MCF 10A (cell line): Measurements from ENCODE around the gene KRTAP3-3. TPM values are rescaled to one million over a fixed set of nuclear protein-coding genes. Genes with fewer than 3 reads are reported as not detected.

Experiments used
- BruUV-seq: library from RNA; stranded (reverse); fragments of 400-500 nt; replicated peaks from 2 replicates; lab custom pipeline; 2021; lab: Mats Ljungman, UMichigan
- CTCF ChIA-PET: fragments of 300-600 bp; sonication (Branson Sonifier 250); formaldehyde crosslinking; extraction: SDS; loops from one replicate; lab custom pipeline; 2021; ENCODE audit warnings: antibody characterized with exemption, inconsistent platforms; lab: Yijun Ruan, JAX
- POLR2A ChIA-PET: fragments of 300-600, 350-650 bp; sonication (Branson Sonifier 250); formaldehyde crosslinking; extraction: SDS; loops from one replicate; lab custom pipeline; 2020; ENCODE audit warnings: antibody characterized with exemption, inconsistent platforms; lab: Yijun Ruan, JAX
- DNase-seq: peaks from one replicate; pipeline ENCODE4 v3.0.0-alpha.2; 2018; ENCODE audit not compliant: unreplicated experiment
- H3K27ac Mint-ChIP-seq: one replicate; pipeline ENCODE4 v1.8.0; 2022; ENCODE audit warnings: mild to moderate bottlenecking, low read depth, mixed read lengths; ENCODE audit not compliant: unreplicated experiment
- H3K27me3 Mint-ChIP-seq: one replicate; pipeline ENCODE4 v1.8.0; 2022; ENCODE audit warnings: mixed read lengths; ENCODE audit not compliant: insufficient read depth, unreplicated experiment
- H3K36me3 Mint-ChIP-seq: one replicate; pipeline ENCODE4 v1.8.0; 2022; ENCODE audit warnings: mild to moderate bottlenecking, moderate library complexity, mixed read lengths; ENCODE audit not compliant: insufficient read depth, unreplicated experiment
- H3K4me1 Mint-ChIP-seq: one replicate; pipeline ENCODE4 v1.8.0; 2022; ENCODE audit warnings: mixed read lengths; ENCODE audit not compliant: insufficient read depth, unreplicated experiment
- H3K4me3 Mint-ChIP-seq: one replicate; pipeline ENCODE4 v1.8.0; 2022; ENCODE audit warnings: mild to moderate bottlenecking, moderate library complexity, mixed read lengths; ENCODE audit not compliant: unreplicated experiment
- H3K9me3 Mint-ChIP-seq: one replicate; pipeline ENCODE4 v1.8.0; 2022; ENCODE audit warnings: mixed read lengths; ENCODE audit not compliant: unreplicated experiment
- CTCF ChIP-seq: fragments of 200-600 bp; IDR thresholded peaks from one replicate; pipeline ENCODE4 v1.8.0; 2022; ENCODE audit warnings: antibody characterized with exemption, mild to moderate bottlenecking; ENCODE audit not compliant: unreplicated experiment
- intact Hi-C: fragments of 100-400 bp; cut with micrococcal nuclease; formaldehyde crosslinking; loops from 2 replicates; pipeline ENCODE4 v1.14.1; 2022
- total RNA-seq: library from RNA; stranded (reverse); gene quantifications from 2 replicates; pipeline ENCODE4 v1.2.3, GENCODE V29; 2022

KRTAP3-3 gene
- total RNA-seq, 1 experiment from 2014 or later, result not detected

- Mint-ChIP-seq H3K4me1 (no peaks in the 10 kb centered on the region), H3K27me3 (no peaks in the 10 kb centered on the region), H3K9me3 (no peaks in the 10 kb centered on the region), H3K36me3 (no peaks in the 10 kb centered on the region), H3K27ac (no peak within 1 kb of the TSS), H3K4me3 (no peak within 1 kb of the TSS)
- ChIA-PET POLR2A (interaction anchor here (0.5 to 1.5 kb wide), 2 partner anchors 9 to 1252 kb away, joined by 3 to 4 read pairs; no protein-coding TSS in a partner anchor), CTCF (interaction anchor here (1.1 to 1.2 kb wide), 2 partner anchors 293 to 519 kb away, joined by 3 read pairs; no protein-coding TSS in a partner anchor)
- BruUV-seq, result no TSS peak
- TF ChIP-seq CTCF, result no peak
- no peak for DNase-seq
- intact Hi-C loops, result no loop called here
Measured at GRCh38 chr17:41029633-41030245, 35.8 kb upstream of the KRTAP3-3 start, which contains the start of gene KRTAP1-4. Gene KRTAP1-4, minus strand, starts transcription at chr17:41030195. Its CDS starts 117 bp downstream, at chr17:41030078.

DNA sequence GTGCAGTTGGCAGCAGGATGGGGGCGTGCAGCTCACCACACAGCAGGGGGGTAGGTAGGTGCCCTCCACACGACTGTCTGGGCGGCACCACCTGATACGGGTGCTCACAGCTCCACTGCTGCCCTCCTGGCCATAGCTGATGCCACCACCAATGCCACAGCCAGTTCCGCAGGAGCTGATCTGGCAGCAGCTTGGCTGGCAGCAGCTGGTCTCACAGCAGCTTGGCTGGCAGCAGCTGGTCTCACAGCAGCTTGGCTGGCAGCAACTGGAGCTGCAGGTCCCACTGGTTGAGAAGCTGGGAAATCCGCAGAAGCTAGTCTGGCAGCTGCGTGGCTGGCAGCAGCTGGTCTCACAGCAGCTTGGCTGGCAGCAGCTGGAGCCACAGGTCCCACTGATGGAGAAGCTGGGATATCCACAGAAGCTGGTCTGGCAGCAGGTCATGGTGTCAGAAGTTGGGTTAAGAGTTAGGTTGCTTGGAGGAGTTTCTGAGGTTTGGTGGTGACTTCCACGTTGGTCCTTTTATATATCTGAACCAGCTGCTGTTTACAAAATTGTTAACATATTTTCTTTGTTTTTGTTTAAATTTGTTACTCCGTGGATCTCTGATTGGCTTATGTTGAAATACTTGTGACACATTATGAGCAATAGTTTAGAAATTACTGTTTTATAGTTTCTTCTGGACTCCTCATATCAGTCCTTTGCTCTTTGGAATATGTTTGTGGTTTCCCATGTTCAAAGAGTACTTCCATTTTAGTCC is 32.9 kb upstream of the KRTAP3-3 start, which contains the start of gene KRTAP1-5:
TSS of gene KRTAP1-5 (minus strand) at position 494 of the 757 bp plus-strand sequence. CDS start at position 441, 53 bp downstream.
- TF ChIP-seq CTCF, result no peak
- Mint-ChIP-seq H3K9me3 (no peaks in the 10 kb centered on the region), H3K27ac (peak within 1 kb of the TSS; percentile 14), H3K4me1 (no peaks in the 10 kb centered on the region), H3K4me3 (no peak within 1 kb of the TSS), H3K27me3 (no peaks in the 10 kb centered on the region), H3K36me3 (no peaks in the 10 kb centered on the region)
- intact Hi-C loops, result no loop called here
- CTCF ChIA-PET, result interaction anchor here (0.6 kb wide), 1 partner anchor 329 kb away, joined by 3 read pairs; no protein-coding TSS in a partner anchor
- peak; percentile 38 for DNase-seq
- no TSS peak for BruUV-seq
- POLR2A ChIA-PET, result interaction anchor here (0.6 kb wide), 1 partner anchor 370 kb away, joined by 3 read pairs; no protein-coding TSS in a partner anchor

DNA sequence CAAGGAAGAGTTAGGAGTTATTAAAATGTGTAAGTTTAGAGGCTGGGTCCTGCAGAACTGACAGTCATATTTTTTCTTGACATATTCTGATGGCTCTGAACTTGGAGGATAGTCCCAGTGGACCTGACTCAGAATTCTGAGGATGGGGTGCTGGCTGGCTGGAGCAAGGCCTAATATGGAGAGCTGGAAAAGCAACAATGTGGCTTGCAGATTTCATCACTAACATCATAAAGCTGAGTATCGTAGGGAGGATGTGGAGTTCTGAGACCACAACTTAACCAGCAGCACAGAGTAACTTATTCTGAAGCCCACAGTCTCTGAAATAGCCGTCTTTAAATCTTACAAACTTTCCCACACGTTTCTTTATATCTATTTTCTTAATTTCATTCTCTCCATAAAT is 30.7 kb upstream of the KRTAP3-3 start:
- Mint-ChIP-seq H3K4me1 (no peaks in the 10 kb centered on the region), H3K36me3 (no peaks in the 10 kb centered on the region), H3K9me3 (no peaks in the 10 kb centered on the region), H3K27me3 (no peaks in the 10 kb centered on the region), H3K4me3 (no peak overlapping the region), H3K27ac (no peak overlapping the region)
- no peak for TF ChIP-seq CTCF
- intact Hi-C loops, result no loop called here
- POLR2A ChIA-PET, result no interaction called here
- BruUV-seq, result no TSS peak
- CTCF ChIA-PET, result no interaction called here
- DNase-seq, result no peak

DNA sequence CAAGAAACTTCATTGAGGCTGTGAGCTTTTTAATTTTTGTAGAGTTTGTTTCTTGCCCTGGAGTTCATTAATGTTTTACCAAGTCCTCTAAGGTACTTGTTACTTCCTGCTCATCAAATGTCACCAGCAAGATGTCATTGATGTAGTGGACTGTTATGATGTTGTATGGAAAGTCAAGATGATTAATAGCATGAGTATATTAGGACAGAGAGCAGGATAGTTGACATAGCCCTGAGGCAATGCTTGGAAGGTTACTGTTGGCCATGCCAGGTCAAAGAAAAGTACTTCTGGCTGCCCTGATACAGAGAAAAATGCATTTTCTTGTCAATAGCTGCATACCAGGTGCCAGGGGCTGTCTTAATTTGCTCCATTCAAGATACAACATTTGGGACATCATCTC is 26.4 kb upstream of the KRTAP3-3 start:
- intact Hi-C loops, result no loop called here
- no peaks in the 10 kb centered on the region for H3K36me3 Mint-ChIP-seq
- TF ChIP-seq CTCF, result no peak
- ChIA-PET POLR2A (no interaction called here), CTCF (no interaction called here)
- H3K4me1 Mint-ChIP-seq, result no peaks in the 10 kb centered on the region
- H3K27me3 Mint-ChIP-seq, result no peaks in the 10 kb centered on the region
- H3K27ac Mint-ChIP-seq, result no peak overlapping the region
- H3K9me3 Mint-ChIP-seq, result no peaks in the 10 kb centered on the region
- no peak overlapping the region for H3K4me3 Mint-ChIP-seq
- no TSS peak for BruUV-seq
- DNase-seq, result no peak
